Measurements from ENCODE around the gene CAMK4. TPM values are rescaled to one million over a fixed set of nuclear protein-coding genes. Genes with fewer than 3 reads are reported as not detected.

CAMK4 gene
- total RNA-seq, 2 donors from 2014 or later = 3.8 to 6.6 TPM

GRCh38 chr5:111308951-111309350, 84.8 kb downstream of the CAMK4 start:
- TF ChIP-seq CTCF (IDR thresholded peaks at IDR 0.05) = no peak
- H3K27me3 ChIP-seq (replicated peaks; ENCODE audit: insufficient read depth) = no peaks in the 10 kb centered on the region
- no peak overlapping the region for H3K27ac ChIP-seq

DNA sequence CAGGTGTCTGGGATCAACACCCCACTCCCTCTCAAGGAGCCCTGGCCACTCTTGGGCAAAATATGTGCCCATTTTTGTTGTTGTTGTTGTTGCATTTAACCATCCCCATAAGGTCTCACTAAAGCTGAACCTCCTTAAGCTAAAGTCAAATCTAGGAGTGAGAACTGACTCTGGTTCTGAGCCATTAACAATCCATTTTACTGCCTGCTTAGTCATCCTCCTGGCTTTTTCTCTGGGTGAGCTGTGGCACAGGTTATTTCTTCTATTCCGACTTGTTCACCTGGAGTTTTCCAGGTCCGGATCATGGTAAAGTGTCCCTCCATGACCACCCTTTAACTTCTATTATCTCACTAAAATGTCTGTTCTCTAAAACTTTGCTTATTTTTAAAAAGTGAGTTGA, 85.2 kb downstream of the CAMK4 start:
- no peak overlapping the region for H3K27ac ChIP-seq
- DNase-seq (ENCODE audit: low spot score) (no peak), ATAC-seq (ENCODE audit: insufficient number of reproducible peaks, low FRiP score, low read depth) (no peak)
- no peaks in the 10 kb centered on the region for H3K4me1 ChIP-seq (ENCODE audit: control insufficient read depth in 1 of 2, low read depth in 2 of 2)
- TF ChIP-seq CTCF (IDR thresholded peaks at IDR 0.05) = no peak
- no peaks in the 10 kb centered on the region for H3K27me3 ChIP-seq (replicated peaks; ENCODE audit: insufficient read depth)
- no peak overlapping the region for H3K4me3 ChIP-seq
- H3K36me3 ChIP-seq = no peaks in the 10 kb centered on the region
- H3K9me3 ChIP-seq = no peaks in the 10 kb centered on the region

More at GRCh38 chr5:111308951-111309350, 84.8 kb downstream of the CAMK4 start:
- Histone ChIP-seq H3K4me1 (ENCODE audit: control insufficient read depth in 1 of 2, low read depth in 2 of 2) (no peaks in the 10 kb centered on the region), H3K36me3 (no peaks in the 10 kb centered on the region), H3K9me3 (no peaks in the 10 kb centered on the region), H3K4me3 (no peak overlapping the region)
- no peak for DNase-seq (ENCODE audit: low spot score)
- no peak for ATAC-seq (ENCODE audit: insufficient number of reproducible peaks, low FRiP score, low read depth)

DNA sequence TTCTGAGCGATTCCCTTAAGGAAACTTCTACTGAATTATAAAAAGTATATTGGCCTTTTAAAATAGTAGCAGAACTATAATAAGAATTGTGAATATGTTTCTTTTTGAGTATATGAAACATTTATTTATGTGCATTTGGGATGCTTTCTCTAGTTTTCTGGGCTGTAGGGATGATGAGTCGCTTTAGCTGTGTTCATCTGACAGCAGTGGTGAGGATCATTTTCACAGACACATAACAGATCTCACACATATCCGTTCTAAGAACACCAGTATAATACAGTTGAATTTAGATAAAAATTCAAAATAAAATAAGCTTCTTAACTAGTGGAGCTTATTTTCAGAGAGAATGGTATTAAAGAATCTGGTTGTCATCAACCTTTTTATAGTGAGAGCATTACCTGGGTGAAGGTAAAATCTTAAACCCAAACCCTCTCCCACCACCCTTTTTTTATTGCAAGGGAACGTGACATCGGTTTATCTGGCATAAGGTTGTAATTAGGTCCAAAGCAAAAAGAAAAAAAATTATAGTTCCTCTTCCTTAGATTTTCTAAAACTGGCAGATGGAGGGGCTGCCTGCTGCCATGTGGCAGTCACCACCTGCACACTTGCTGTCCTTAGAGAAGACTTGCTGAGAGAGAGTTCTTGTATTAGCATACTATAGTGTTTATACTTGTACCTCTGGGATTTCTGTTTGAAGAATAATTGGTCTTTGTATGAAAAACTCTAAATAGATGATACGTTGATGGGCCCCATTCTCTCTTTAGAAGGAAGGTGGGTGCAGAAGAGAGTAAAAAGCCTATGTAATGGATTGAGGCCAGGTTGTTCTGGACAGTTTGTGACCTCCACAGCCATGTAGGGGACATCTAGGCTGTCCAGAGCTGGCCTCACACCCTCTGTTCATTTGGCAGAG, 86.8 kb downstream of the CAMK4 start:
- H3K36me3 ChIP-seq = no peaks in the 10 kb centered on the region
- no peak for DNase-seq (ENCODE audit: low spot score)
- H3K27ac ChIP-seq = no peak overlapping the region
- no peak for TF ChIP-seq CTCF (IDR thresholded peaks at IDR 0.05)
- no peaks in the 10 kb centered on the region for H3K27me3 ChIP-seq (replicated peaks; ENCODE audit: insufficient read depth)
- no peak overlapping the region for H3K4me3 ChIP-seq
- no peaks in the 10 kb centered on the region for H3K4me1 ChIP-seq (ENCODE audit: control insufficient read depth in 1 of 2, low read depth in 2 of 2)
- ATAC-seq (ENCODE audit: insufficient number of reproducible peaks, low FRiP score, low read depth) = no peak
- no peaks in the 10 kb centered on the region for H3K9me3 ChIP-seq

DNA sequence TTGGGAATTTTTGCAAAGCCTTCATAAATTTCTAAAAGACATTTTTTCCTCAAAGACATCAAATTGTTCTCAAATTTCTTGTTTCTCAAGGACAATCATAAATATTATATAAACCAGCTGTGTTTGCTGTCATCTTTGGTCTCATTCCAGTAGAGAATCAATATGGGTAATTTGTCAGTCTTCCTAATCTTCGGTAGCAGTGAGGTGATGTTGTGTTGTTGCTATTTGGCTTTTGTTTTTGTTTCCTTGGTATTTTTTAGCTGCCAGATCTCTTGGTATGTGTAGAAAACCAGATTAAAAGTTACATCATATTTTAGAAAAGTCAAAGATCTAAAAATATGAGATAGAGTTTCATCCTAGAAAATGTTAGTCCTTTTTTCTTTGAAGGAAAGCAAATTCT, 87.5 kb downstream of the CAMK4 start:
- ATAC-seq (ENCODE audit: insufficient number of reproducible peaks, low FRiP score, low read depth) = no peak
- H3K27me3 ChIP-seq (replicated peaks; ENCODE audit: insufficient read depth) = no peaks in the 10 kb centered on the region
- no peak for TF ChIP-seq CTCF (IDR thresholded peaks at IDR 0.05)

DNA sequence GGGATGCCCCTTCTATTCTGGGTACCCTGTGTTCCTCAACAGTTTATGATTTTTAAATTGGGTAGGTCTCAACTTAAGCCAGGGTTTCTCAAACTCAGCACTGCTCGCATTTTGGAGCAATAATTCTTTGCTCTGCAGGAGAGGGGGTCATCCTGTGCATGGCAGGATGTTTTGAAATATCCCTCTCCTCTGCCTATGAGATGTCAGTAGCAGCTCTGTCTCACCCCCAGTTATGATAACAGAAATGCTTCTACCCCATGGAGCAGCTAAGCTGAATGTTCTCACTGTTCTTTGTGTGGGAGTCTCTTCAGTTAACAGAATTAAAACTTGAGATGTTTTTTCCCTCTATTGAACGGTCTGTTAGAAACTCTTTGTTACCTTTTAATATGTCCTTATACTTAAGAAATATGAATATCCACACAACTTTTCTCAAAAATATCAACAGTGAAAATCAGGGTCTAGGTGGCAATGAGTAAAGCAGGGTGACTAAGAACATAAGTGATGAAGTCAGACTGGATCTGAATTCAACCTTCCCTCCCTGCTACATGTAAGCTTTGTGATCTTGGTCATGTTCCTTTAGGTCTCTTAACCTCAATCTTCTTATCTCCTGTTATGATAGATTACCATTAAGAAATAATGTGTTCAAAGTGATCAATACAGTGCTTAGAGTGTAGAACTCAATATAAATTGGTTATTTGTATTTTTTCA, 89.0 kb downstream of the CAMK4 start:
- no peaks in the 10 kb centered on the region for H3K4me1 ChIP-seq (ENCODE audit: control insufficient read depth in 1 of 2, low read depth in 2 of 2)
- DNase-seq (ENCODE audit: low spot score) = no peak
- H3K27me3 ChIP-seq (replicated peaks; ENCODE audit: insufficient read depth) = no peaks in the 10 kb centered on the region
- TF ChIP-seq CTCF (IDR thresholded peaks at IDR 0.05) = no peak
- H3K36me3 ChIP-seq = no peaks in the 10 kb centered on the region
- H3K27ac ChIP-seq = no peak overlapping the region
- no peak overlapping the region for H3K4me3 ChIP-seq
- no peak for ATAC-seq (ENCODE audit: insufficient number of reproducible peaks, low FRiP score, low read depth)
- no peaks in the 10 kb centered on the region for H3K9me3 ChIP-seq

More for the DNA sequence above, 87.5 kb downstream of the CAMK4 start:
- Histone ChIP-seq H3K4me3 (no peak overlapping the region), H3K27ac (no peak overlapping the region), H3K36me3 (no peaks in the 10 kb centered on the region), H3K9me3 (no peaks in the 10 kb centered on the region), H3K4me1 (ENCODE audit: control insufficient read depth in 1 of 2, low read depth in 2 of 2) (no peaks in the 10 kb centered on the region)
- no peak for DNase-seq (ENCODE audit: low spot score)

Measured in thoracic aorta (tissue), 2 donors.